HL-60 (cell line): ENCODE measurements around the gene SESN2.

Experiments used
- DNase-seq, 2 experiments: peaks; one replicate each; pipeline ENCODE4 v3.0.0-alpha.2; 2010 to 2020; ENCODE audit warnings: low read depth in 1 of 2, low spot score in 1 of 2
- H3K27ac ChIP-seq: fragments of 250-450 bp; sonication (Bioruptor Pico); replicated peaks from 2 replicates; pipeline ENCODE4 v1.5.1; 2020; ENCODE audit warnings: mild to moderate bottlenecking, moderate library complexity
- H3K27me3 ChIP-seq: fragments of 250-450 bp; sonication (Bioruptor Pico); 2 replicates; pipeline ENCODE4 v1.5.1; 2021; ENCODE audit warnings: mild to moderate bottlenecking, moderate library complexity; ENCODE audit not compliant: insufficient read depth, poor library complexity, severe bottlenecking
- H3K4me3 ChIP-seq: replicated peaks from 2 replicates; pipeline ENCODE4 v1.5.1; 2011; ENCODE audit warnings: mild to moderate bottlenecking, control low read depth, low read length; ENCODE audit not compliant: insufficient read depth
- CTCF ChIP-seq: IDR thresholded peaks from one replicate; pipeline ENCODE4 v1.5.1; 2011; ENCODE audit warnings: low read length, control low read depth, inconsistent platforms; ENCODE audit not compliant: insufficient read depth
- GABPA ChIP-seq: IDR thresholded peaks from 2 replicates; pipeline ENCODE4 v1.6.1; 2012; ENCODE audit warnings: low read depth
- POLR2AphosphoS5 ChIP-seq: IDR thresholded peaks from 2 replicates; pipeline ENCODE4 v1.6.1; 2012; ENCODE audit warnings: low read depth
- REST ChIP-seq: IDR thresholded peaks from 2 replicates; pipeline ENCODE4 v1.6.1; 2012; ENCODE audit warnings: low read depth; ENCODE audit not compliant: insufficient replicate concordance
- SPI1 ChIP-seq: IDR thresholded peaks from 2 replicates; pipeline ENCODE4 v1.6.1; 2012; ENCODE audit warnings: low read depth, mild to moderate bottlenecking, borderline replicate concordance

Gene SESN2

GRCh38 chr1:28281608-28282425 lies 22.5 kb downstream of the SESN2 start:
- Histone ChIP-seq H3K27ac (no peak overlapping the region), H3K27me3 (no peaks in the 10 kb centered on the region), H3K4me3 (no peak overlapping the region)
- DNase-seq = no peak
- TF ChIP-seq SPI1 = no peak
- TF ChIP-seq CTCF = no peak
- no peak for TF ChIP-seq POLR2AphosphoS5
- no peak for TF ChIP-seq REST
- no peak for TF ChIP-seq GABPA

- TF ChIP-seq SPI1 (peak; percentile 64; the same call in 1 of the 2 replicates), CTCF (no peak), GABPA (no peak), POLR2AphosphoS5 (0 out of 2 replicates have a peak, but pooled peaks have one; percentile 1), REST (no peak)
- peak; percentile 44 to 63 for DNase-seq
- no peak overlapping the region for H3K27ac ChIP-seq
- H3K27me3 ChIP-seq = no peaks in the 10 kb centered on the region
- no peak overlapping the region for H3K4me3 ChIP-seq
Observed at GRCh38 chr1:28282426-28283407, 23.4 kb downstream of the SESN2 start.

- peak in 1 of 2 experiments; percentile 34 for DNase-seq
- no peak overlapping the region for H3K4me3 ChIP-seq
- TF ChIP-seq REST (no peak), POLR2AphosphoS5 (no peak), SPI1 (no peak)
- no peaks in the 10 kb centered on the region for H3K27me3 ChIP-seq
- H3K27ac ChIP-seq = 0 out of 2 replicates have a peak overlapping the region, but pooled peaks have one; percentile 16
Observed at GRCh38 chr1:28286111-28286510, 26.8 kb downstream of the SESN2 start.
